DOHH2 (cell line): Measurements from ENCODE around the gene DDA1.

ENCODE experiments used
- H3F3A ChIP-seq: fragments of 200-600 bp; sonication (generic), shearing (Covaris generic); 2 replicates; pipeline ENCODE4 v1.6.0; 2016; ENCODE audit warnings: antibody characterized with exemption, mild to moderate bottlenecking; ENCODE audit not compliant: control insufficient read depth, insufficient read depth
- H3K27ac ChIP-seq: fragments of 200-600 bp; sonication (generic); 2 replicates; pipeline ENCODE4 v1.5.1; 2014; ENCODE audit warnings: low read depth, mild to moderate bottlenecking, low read length, moderate library complexity
- H3K27me3 ChIP-seq: fragments of 200-600 bp; sonication (generic); 2 replicates; pipeline ENCODE4 v1.6.1; 2014; ENCODE audit warnings: mild to moderate bottlenecking, low read length, mixed read lengths; ENCODE audit not compliant: control insufficient read depth
- H3K36me3 ChIP-seq: fragments of 200-600 bp; sonication (generic); 2 replicates; pipeline ENCODE4 v1.6.1; 2014; ENCODE audit warnings: mild to moderate bottlenecking, low read length, moderate library complexity, mixed read lengths; ENCODE audit not compliant: control insufficient read depth
- H3K4me1 ChIP-seq: fragments of 200-600 bp; sonication (generic); 2 replicates; pipeline ENCODE4 v1.6.1; 2014; ENCODE audit warnings: mild to moderate bottlenecking, low read length, mixed read lengths; ENCODE audit not compliant: control insufficient read depth
- H3K4me2 ChIP-seq: fragments of 200-600 bp; sonication (generic); 2 replicates; pipeline ENCODE4 v1.6.0; 2014; ENCODE audit warnings: mild to moderate bottlenecking, low read length, moderate library complexity
- H3K4me3 ChIP-seq: fragments of 200-600 bp; sonication (generic); 2 replicates; pipeline ENCODE4 v1.5.1; 2014; ENCODE audit warnings: mild to moderate bottlenecking, low read length, mixed read lengths
- H3K79me2 ChIP-seq: fragments of 200-600 bp; sonication (generic); 2 replicates; pipeline ENCODE4 v1.6.1; 2014; ENCODE audit warnings: mild to moderate bottlenecking, low read length, mixed read lengths; ENCODE audit not compliant: control insufficient read depth
- H3K9me2 ChIP-seq: fragments of 200-600 bp; sonication (generic); replicated peaks from 2 replicates; pipeline ENCODE4 v1.6.1; 2014; ENCODE audit warnings: mild to moderate bottlenecking, low read length, mixed read lengths; ENCODE audit not compliant: control insufficient read depth
- H3K9me3 ChIP-seq: fragments of 200-600 bp; sonication (generic); 2 replicates; pipeline ENCODE4 v1.6.1; 2014; ENCODE audit warnings: antibody characterized with exemption, low read length, mixed read lengths; ENCODE audit not compliant: control insufficient read depth, insufficient read depth
- H4K20me1 ChIP-seq: fragments of 200-600 bp; sonication (generic); 2 replicates; pipeline ENCODE4 v1.6.0; 2014; ENCODE audit warnings: low read depth, mild to moderate bottlenecking, antibody characterized with exemption, low read length, moderate library complexity; ENCODE audit not compliant: control insufficient read depth, insufficient read depth
- EZH2phosphoT487 ChIP-seq: fragments of 200-600 bp; sonication (generic); IDR thresholded peaks from 2 replicates; pipeline ENCODE4 v1.6.1; 2017; ENCODE audit warnings: borderline replicate concordance, mild to moderate bottlenecking, antibody characterized with exemption, low read length, moderate library complexity, mixed read lengths
- TF ChIP-seq, protein P1 (sequence below): fragments of 200-600 bp; sonication (generic); IDR thresholded peaks from one replicate; pipeline ENCODE4 v1.5.1; 2014; ENCODE audit warnings: antibody characterized with exemption, mild to moderate bottlenecking, low read depth, low read length; ENCODE audit not compliant: poor library complexity, severe bottlenecking

Gene DDA1

DNA sequence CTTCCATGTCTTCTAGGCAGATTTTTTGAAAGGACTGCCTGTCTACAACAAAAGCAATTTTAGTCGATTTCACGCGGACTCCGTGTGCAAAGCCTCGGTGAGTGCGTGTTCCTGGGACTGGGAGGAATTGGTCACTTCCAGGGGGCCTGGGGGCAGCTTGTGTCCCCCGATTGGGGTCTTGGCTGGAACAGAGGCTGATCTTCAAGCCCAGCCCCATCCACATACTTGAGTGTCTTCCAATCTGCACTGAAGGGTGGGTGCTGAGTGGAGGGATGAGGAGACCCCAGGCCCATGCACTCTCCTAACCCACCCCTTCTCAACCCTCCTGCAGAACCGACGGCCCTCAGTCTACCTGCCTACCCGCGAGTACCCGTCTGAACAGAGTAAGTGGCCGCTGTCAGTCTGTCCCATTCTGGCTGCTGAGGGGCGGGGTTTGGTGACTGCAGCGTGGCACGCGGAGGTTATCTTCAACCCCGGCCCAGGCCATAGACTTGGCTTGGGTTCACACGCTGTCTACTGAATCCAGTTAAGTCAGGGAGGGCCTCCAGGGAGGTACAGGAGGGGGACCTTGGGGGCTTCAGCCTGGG is 4.7 kb downstream of the DDA1 start:
- TF ChIP-seq, protein P1, sequence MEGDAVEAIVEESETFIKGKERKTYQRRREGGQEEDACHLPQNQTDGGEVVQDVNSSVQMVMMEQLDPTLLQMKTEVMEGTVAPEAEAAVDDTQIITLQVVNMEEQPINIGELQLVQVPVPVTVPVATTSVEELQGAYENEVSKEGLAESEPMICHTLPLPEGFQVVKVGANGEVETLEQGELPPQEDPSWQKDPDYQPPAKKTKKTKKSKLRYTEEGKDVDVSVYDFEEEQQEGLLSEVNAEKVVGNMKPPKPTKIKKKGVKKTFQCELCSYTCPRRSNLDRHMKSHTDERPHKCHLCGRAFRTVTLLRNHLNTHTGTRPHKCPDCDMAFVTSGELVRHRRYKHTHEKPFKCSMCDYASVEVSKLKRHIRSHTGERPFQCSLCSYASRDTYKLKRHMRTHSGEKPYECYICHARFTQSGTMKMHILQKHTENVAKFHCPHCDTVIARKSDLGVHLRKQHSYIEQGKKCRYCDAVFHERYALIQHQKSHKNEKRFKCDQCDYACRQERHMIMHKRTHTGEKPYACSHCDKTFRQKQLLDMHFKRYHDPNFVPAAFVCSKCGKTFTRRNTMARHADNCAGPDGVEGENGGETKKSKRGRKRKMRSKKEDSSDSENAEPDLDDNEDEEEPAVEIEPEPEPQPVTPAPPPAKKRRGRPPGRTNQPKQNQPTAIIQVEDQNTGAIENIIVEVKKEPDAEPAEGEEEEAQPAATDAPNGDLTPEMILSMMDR: no peak
- no peak for TF ChIP-seq EZH2phosphoT487
- Histone ChIP-seq H3K9me3 (no peaks in the 10 kb centered on the region), H3K9me2 (no peaks in the 10 kb centered on the region), H3K79me2 (peaks cover 42% of the 10 kb centered on the region), H3K4me2 (no peak overlapping the region), H4K20me1 (peaks cover 9% of the 10 kb centered on the region; the same call in 1 of the 2 replicates), H3K4me3 (no peak overlapping the region), H3K36me3 (peaks cover 48% of the 10 kb centered on the region), H3K27ac (no peak overlapping the region), H3K27me3 (no peaks in the 10 kb centered on the region), H3F3A (no peaks in the 10 kb centered on the region), H3K4me1 (peaks cover 10% of the 10 kb centered on the region)

DNA sequence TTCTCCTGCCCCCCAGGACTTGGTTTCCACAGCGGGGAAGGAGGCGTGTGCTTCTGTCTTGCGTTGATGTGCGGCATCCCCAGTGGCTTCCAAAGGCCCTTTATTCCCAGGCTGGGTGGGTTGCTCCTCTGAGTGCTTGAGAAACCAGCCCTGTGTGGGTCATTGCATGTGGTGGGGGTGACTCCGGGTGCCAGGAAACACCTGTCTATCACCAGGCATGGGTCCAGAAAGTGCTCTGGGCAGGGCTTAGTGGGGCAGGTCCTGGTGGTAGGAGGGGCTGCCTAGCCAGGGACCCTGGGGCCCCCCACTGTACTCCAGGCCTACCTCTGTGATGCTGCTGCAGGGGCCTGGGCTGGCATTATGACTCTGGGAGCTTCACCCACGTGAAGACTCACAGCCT is 9.6 kb downstream of the DDA1 start:
- Histone ChIP-seq H3K27me3 (no peaks in the 10 kb centered on the region), H3K27ac (no peak overlapping the region), H4K20me1 (no peaks in the 10 kb centered on the region), H3K9me3 (no peaks in the 10 kb centered on the region), H3K4me1 (peaks cover 7% of the 10 kb centered on the region), H3K4me3 (no peak overlapping the region), H3K79me2 (no peaks in the 10 kb centered on the region; the same call in 1 of the 2 replicates), H3K4me2 (no peak overlapping the region), H3F3A (no peaks in the 10 kb centered on the region), H3K9me2 (no peaks in the 10 kb centered on the region), H3K36me3 (peaks cover 47% of the 10 kb centered on the region)
- TF ChIP-seq, protein P1: no peak
- no peak for TF ChIP-seq EZH2phosphoT487

DNA sequence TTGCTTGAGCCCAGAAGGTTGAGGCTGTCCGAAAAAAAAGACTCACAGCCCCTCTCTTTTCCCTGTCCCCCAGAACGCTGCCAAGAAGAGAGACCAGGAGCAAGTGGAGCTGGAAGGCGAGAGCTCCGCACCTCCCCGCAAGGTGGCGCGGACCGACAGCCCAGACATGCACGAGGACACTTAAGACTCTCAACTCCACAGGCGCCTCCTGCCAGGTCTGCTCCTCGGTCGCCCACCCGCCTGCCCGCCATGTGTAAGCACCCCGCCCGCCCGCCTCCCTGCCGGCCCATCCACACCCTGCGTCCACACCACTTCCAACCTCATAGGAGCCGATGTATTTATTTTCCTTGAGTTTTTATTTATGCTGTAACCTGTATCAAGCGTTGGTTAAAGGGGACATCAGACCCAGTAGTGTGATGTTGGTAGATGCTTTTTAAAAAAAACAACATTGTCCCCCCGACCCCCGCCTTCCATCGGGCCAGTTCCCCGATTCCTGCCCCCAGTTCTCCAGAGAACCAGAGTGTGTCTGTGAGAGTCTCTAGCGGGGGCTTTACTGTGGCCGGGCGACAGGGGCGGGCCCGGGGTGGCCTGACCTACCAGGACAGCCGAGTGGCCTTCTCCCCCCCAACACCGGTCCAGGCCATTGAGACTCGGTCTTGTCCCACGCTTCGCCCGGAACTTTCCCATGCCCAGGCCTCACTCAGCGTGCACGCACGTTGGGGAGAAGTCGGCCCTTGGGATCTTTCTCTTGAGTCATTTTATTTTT is 10.3 kb downstream of the DDA1 start:
- H3K9me2 ChIP-seq: no peaks in the 10 kb centered on the region
- H3K27ac ChIP-seq: no peak overlapping the region
- H3K36me3 ChIP-seq: peaks cover 40% of the 10 kb centered on the region
- no peak overlapping the region for H3K4me3 ChIP-seq
- no peak for TF ChIP-seq EZH2phosphoT487
- TF ChIP-seq, protein P1: no peak
- no peaks in the 10 kb centered on the region for H3K27me3 ChIP-seq
- H3K9me3 ChIP-seq: no peaks in the 10 kb centered on the region
- no peaks in the 10 kb centered on the region for H3F3A ChIP-seq
- no peaks in the 10 kb centered on the region for H3K79me2 ChIP-seq
- H4K20me1 ChIP-seq: no peaks in the 10 kb centered on the region
- H3K4me1 ChIP-seq: peaks cover 11% of the 10 kb centered on the region
- H3K4me2 ChIP-seq: no peak overlapping the region
